ENCODE data around the gene ZNF407. TPM values are rescaled to one million over a fixed set of nuclear protein-coding genes. Genes with fewer than 3 reads are reported as not detected.

Gene ZNF407
- total and polyA plus RNA-seq, 4 donors: 1.9 to 16.5 (median 6.6) TPM

DNA sequence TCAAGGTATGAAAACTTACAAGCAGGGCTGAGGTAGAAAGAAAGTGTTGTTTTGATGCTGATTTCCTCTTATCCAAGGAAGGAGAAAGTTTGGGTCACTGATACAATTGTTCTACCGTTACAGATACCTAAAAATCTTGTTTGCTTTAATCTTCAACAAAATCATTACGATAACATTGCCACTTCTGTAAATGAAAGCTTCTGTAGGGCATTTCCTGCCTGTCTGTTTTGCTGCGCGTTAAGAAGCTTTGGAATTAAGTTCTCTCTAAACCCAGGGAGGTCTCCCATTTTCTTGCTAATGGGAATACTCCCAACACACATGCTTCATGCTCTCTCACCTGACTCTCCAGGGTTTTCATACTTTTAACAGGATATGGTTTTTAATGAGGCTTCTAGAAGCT lies 352.8 kb downstream of the ZNF407 start (continued):
- TF ChIP-seq, protein P1, sequence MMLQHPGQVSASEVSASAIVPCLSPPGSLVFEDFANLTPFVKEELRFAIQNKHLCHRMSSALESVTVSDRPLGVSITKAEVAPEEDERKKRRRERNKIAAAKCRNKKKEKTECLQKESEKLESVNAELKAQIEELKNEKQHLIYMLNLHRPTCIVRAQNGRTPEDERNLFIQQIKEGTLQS (IDR thresholded peaks at IDR 0.05): no peak

- Histone ChIP-seq H3K4me3 (ENCODE audit: low read depth in 1 of 3, low read length in 3 of 3) (no peak overlapping the region), H3K9ac (ENCODE audit: low read depth in 1 of 2, low read length in 2 of 2) (no peak overlapping the region), H3K9me3 (ENCODE audit: control insufficient read depth in 4 of 4, low read length in 3 of 4) (no peaks in the 10 kb centered on the region), H3K4me1 (ENCODE audit: control insufficient read depth in 4 of 4, insufficient read depth in 4 of 4, low read length in 3 of 4) (no peaks in the 10 kb centered on the region), H3K27ac (ENCODE audit: low read depth in 1 of 2, low read length in 2 of 2) (no peak overlapping the region), H3K36me3 (ENCODE audit: control insufficient read depth in 4 of 4, insufficient read depth in 3 of 4, low read depth in 1 of 4, low read length in 3 of 4) (no peaks in the 10 kb centered on the region), H3K27me3 (ENCODE audit: control insufficient read depth in 4 of 4, insufficient read depth in 4 of 4, low read length in 3 of 4) (no peaks in the 10 kb centered on the region)
- no peak for DNase-seq (ENCODE audit: low spot score)
- WGBS: 81% methylated on average over 4 of the region's 4 CpGs
- TF ChIP-seq CTCF (IDR thresholded peaks at IDR 0.05; ENCODE audit: low read depth, low read length, missing input control) (no peak), YY1 (IDR thresholded peaks at IDR 0.05) (no peak), TAF1 (conservative IDR thresholded peaks at IDR 0.05) (no peak), RAD21 (IDR thresholded peaks at IDR 0.05) (no peak), GABPA (IDR thresholded peaks at IDR 0.05 in 1 of 2, conservative IDR thresholded peaks at IDR 0.05 in 1 of 2) (no peak), HNF4G (IDR thresholded peaks at IDR 0.05) (no peak), EGR1 (IDR thresholded peaks at IDR 0.05; ENCODE audit: low read depth in 2 of 2) (no peak), RXRA (IDR thresholded peaks at IDR 0.05) (no peak), HNF4A (conservative IDR thresholded peaks at IDR 0.05) (no peak), FOXA1 (IDR thresholded peaks at IDR 0.05) (no peak), SP1 (IDR thresholded peaks at IDR 0.05) (no peak), FOXA2 (IDR thresholded peaks at IDR 0.05) (no peak), JUND (IDR thresholded peaks at IDR 0.05) (no peak), NR2F2 (IDR thresholded peaks at IDR 0.05) (no peak)
- TF ChIP-seq, protein P1 (IDR thresholded peaks at IDR 0.05): no peak
- TF ChIP-seq, protein P2, sequence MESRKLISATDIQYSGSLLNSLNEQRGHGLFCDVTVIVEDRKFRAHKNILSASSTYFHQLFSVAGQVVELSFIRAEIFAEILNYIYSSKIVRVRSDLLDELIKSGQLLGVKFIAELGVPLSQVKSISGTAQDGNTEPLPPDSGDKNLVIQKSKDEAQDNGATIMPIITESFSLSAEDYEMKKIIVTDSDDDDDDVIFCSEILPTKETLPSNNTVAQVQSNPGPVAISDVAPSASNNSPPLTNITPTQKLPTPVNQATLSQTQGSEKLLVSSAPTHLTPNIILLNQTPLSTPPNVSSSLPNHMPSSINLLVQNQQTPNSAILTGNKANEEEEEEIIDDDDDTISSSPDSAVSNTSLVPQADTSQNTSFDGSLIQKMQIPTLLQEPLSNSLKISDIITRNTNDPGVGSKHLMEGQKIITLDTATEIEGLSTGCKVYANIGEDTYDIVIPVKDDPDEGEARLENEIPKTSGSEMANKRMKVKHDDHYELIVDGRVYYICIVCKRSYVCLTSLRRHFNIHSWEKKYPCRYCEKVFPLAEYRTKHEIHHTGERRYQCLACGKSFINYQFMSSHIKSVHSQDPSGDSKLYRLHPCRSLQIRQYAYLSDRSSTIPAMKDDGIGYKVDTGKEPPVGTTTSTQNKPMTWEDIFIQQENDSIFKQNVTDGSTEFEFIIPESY (IDR thresholded peaks at IDR 0.05): no peak
- TF ChIP-seq, protein P3, sequence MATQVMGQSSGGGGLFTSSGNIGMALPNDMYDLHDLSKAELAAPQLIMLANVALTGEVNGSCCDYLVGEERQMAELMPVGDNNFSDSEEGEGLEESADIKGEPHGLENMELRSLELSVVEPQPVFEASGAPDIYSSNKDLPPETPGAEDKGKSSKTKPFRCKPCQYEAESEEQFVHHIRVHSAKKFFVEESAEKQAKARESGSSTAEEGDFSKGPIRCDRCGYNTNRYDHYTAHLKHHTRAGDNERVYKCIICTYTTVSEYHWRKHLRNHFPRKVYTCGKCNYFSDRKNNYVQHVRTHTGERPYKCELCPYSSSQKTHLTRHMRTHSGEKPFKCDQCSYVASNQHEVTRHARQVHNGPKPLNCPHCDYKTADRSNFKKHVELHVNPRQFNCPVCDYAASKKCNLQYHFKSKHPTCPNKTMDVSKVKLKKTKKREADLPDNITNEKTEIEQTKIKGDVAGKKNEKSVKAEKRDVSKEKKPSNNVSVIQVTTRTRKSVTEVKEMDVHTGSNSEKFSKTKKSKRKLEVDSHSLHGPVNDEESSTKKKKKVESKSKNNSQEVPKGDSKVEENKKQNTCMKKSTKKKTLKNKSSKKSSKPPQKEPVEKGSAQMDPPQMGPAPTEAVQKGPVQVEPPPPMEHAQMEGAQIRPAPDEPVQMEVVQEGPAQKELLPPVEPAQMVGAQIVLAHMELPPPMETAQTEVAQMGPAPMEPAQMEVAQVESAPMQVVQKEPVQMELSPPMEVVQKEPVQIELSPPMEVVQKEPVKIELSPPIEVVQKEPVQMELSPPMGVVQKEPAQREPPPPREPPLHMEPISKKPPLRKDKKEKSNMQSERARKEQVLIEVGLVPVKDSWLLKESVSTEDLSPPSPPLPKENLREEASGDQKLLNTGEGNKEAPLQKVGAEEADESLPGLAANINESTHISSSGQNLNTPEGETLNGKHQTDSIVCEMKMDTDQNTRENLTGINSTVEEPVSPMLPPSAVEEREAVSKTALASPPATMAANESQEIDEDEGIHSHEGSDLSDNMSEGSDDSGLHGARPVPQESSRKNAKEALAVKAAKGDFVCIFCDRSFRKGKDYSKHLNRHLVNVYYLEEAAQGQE (IDR thresholded peaks at IDR 0.05): no peak
- TF ChIP-seq, protein P4, sequence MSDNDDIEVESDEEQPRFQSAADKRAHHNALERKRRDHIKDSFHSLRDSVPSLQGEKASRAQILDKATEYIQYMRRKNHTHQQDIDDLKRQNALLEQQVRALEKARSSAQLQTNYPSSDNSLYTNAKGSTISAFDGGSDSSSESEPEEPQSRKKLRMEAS (IDR thresholded peaks at IDR 0.05): no peak
These were observed 353.6 kb downstream of the ZNF407 start for GRCh38 chr18:74951165-74951760.
